T follicular helper cell (primary cell): ENCODE results near the gene TFAP2A.

Experiments used
- DNase-seq: peaks from one replicate; pipeline ENCODE4 v3.0.0-alpha.2; 2020; ENCODE audit warnings: low read depth
- total RNA-seq, 2 experiments: gene quantifications; one replicate each; lab custom pipeline; 2026; lab: John Stamatoyannopoulos, UW

TFAP2A gene
- total RNA-seq = 0 to 0.12 reads per million in 2 experiments

GRCh38 chr6:10414756-10415616 is at the start of gene TFAP2A:
Gene TFAP2A (minus strand): TSS chr6:10415074. CDS start chr6:10414991, 83 bp downstream.
- DNase-seq = no peak

- no peak for DNase-seq
These were observed 48.9 kb upstream of the TFAP2A start for GRCh38 chr6:10463491-10464481.

DNA sequence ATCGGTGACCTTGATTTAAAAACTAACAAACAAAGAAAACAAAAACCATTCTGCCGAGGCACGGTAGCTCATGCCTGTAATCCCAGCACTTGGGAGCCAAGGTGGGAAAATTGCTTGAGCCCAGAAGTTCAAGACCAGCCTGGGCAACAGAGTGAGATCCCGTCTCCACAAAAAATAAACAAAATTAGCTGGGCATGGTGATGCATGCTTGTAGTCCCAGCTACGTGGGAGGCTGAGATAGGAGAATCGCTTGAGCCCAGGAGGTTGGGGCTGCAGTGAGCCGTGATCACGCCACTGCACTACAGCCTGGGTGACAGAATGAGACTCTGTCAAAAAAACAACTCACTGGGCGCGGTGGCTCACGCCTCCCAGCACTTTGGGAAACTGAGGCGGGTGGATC is 48.2 kb upstream of the TFAP2A start:
- DNase-seq = no peak

- DNase-seq = no peak
These were observed 47.0 kb upstream of the TFAP2A start for GRCh38 chr6:10461850-10462249.

GRCh38 chr6:10460096-10460495 is 45.2 kb upstream of the TFAP2A start:
- DNase-seq = no peak

DNA sequence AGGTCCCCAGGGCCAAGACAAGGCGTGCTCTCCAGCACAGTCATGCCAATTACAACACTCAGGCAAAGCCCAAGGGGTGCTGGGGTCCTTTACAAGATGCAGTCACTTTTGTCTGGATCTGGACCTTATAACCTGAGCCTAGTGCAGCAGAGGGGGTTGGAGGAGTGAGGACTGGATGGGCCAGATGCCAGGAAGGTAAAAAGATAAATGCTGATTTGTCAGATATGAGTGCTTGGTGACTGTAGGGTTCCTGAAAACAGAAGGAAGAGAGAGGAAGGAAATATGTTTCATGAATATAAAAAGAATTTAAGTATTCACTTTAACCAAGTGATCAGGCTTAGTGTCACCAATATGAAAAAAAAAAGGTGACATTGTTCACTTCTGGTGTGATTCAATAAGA is 43.4 kb upstream of the TFAP2A start:
- no peak for DNase-seq

GRCh38 chr6:10453596-10453995 is 38.7 kb upstream of the TFAP2A start:
- no peak for DNase-seq

- DNase-seq = no peak
These were observed 37.1 kb upstream of the TFAP2A start for GRCh38 chr6:10451828-10452509.

GRCh38 chr6:10451394-10451793 is 36.5 kb upstream of the TFAP2A start:
- DNase-seq = no peak

GRCh38 chr6:10449751-10450150 is 34.9 kb upstream of the TFAP2A start:
- DNase-seq = no peak

DNA sequence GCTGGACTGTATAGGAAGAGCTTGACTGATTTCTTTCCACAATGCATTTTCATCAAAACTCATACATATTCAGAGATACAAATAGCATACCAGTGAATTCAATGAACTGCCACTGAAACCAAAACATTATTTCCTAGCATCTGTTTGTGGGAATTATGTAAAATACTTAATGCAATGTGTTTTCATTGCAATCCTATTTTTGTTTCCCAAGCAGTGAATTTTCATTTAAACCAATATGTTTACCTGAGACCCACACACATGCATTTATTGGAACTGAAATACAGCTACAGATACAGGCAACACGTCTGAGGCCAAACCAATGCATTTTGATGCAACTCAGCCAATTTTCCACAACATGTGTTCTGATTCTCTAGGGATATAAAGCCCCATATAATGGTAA is 33.2 kb upstream of the TFAP2A start:
- DNase-seq = no peak

DNA sequence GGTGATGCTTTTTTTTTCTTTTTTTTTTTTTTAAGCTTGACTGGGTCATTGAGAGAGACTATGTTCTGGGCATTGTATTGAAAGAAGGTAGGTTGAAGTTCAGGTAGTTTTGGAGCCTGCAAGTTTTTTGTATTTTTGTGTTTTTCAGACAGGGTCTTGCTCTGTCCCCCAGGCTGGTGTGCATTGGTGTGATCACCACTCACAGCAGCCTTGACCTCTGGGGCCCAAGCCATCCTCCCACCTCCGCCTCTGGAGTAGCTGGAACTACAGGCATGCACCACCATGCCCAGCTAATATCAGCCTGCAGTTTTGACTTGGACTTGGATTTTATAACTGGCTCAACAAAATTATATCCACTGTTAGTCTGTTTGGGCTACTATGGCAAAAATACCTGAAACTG is 31.7 kb upstream of the TFAP2A start:
- no peak for DNase-seq

GRCh38 chr6:10441655-10442009 is 26.8 kb upstream of the TFAP2A start:
- no peak for DNase-seq

DNA sequence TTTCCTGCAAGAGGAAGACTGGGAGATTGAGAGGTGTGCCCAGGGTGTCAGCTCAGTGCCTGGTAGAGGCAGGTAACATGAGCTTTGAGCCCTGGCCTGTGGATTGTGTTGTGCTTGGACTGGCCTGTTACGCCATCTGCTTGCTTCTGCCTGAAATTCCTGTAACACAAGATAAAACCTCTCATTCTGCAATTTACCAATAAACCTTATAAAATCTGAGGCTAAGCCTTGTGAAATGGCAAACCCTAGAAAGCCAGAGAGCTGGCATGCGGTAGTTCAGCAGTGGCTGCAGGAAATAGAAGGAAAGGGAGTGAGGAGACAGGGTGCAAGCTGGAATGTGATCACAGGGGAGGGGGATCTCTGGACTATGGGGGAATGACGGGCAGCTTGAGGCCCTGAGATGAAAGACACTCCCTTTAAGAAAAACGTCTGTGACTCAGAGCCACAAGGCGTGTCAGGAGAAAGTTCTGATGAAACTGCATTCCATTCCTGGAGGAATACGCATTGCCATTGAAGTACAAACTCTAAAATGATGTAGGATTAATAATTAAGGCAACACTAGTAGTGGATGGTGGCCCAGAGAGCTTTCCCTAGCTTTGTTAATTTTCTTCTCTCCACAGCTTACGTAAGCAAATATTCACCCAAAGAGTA is 26.3 kb upstream of the TFAP2A start:
- no peak for DNase-seq

DNA sequence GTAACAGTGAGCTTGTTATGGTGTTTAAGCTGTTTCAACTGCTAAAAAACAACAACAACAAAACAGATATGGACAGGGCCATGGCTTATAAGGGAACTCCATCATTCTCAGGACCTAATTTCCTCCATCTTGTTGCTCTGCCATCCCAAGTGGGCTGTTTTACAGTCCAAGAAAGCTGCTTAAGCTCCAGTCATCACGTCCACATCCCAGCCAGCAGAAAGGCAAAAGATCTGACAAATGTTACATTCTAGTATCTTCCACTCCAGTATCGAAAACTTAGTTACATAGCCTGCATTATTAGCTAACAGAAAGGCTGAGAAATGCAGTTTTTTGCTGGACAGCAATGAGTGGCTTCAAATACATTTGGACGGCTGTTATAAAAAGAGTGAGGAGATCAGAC is 23.0 kb upstream of the TFAP2A start:
- no peak for DNase-seq

DNA sequence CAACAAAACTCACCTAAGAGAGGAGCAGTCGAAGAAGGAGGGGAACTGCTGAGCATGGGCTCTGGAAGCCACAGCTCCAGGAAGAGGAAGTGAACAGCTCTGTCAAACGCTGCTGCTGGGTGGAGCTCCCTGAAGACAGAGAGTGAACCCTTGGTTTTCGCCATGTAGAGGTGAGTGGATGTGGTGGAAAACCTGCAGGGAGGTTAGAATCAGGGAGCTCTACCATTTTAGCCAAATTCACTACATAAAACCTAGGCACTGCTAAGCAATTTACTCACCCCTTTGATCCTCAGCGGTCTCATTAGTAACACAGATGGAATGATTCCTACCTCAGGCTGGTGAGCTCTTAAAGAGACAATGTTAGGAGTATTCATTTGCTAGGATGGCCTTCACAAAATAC is 19.4 kb upstream of the TFAP2A start:
- no peak for DNase-seq

DNA sequence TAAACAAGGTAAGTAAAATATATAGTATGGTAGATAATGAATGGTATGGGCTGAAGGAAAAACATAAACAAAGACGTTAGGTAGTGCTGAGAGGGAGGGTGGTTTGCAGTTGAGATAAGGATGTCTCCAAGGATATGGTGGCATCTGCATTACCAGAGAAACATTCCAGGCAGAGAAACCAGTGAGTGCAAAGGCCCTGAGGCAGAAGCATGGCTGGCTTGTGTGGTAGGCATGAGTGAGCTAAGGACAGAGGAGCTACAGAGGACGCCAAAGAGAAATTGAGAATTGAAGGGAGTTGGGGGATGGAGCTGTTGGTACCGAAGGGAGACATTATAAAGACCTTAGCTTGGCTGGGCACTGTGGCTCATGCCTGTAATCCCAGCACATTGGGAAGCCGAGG is 18.4 kb upstream of the TFAP2A start:
- no peak for DNase-seq

DNA sequence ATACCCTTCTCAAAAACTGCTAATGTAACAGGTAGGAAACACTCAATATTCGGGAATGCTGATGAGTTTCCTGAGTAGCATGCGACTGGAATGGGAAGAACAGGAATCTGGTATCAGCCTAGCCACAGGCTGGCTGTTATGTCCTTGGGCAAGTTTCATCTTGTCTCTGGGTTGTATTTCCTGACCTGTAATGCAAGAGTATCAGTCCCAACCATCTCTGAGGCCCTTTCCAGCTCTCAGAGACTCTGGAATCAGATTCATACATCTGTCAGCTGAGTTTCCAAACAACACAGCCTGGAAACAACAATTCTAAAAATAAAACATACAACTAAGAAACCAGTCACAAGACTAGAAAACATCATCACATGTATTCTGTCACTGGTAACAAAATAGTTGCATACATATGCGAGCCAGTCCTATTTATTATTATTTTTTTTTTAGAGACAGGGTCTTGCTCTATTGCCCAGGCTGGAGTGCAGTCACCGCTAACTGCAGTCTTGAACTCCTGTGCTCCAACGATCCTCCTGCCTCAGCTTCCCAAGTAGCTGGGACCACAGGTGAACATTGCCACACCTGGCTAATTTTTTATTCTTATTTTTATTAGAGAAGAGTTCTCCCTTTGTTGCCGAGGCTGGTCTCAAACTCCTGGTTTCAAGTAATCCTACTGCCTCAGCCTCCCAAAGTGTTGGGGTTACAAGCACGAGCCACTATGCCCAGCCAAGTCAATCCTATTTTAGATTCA is 16.7 kb upstream of the TFAP2A start:
- no peak for DNase-seq

DNA sequence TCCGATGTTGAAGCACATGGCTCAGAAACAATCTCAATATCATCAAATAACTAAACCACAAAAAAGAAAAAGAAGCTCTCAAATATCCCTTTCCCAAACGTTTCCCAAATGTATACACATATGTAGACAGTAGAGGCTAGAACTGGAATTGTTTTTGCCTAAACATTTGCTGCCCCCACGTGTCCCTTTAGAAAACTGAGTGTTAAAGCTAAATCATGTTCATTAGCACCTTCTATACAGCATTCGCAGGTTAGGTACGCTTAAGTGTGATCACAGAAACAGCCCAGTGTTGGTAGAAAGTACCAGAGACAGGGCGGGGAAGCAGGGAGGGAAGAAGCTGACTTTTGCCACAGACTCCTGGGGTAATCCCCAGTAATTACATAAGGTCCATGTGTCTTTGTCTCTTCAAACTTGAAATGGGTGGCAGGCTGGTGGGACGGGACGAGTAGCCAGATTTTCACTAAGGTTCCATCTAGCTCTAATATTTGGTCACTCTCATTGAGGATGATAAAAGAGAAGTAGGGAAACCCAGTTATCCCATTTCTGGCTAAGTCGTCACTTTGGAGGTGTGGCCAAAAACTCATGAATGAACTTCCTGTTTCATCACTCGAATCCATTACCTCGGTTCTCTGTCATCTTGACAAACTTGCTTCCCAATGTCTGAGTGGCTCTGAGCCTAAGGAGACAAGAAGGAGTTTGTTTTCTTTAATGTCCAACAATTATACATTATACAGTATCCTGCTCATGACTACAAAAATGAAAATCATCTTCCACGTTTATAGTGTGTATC is 15.0 kb upstream of the TFAP2A start:
- DNase-seq = no peak

DNA sequence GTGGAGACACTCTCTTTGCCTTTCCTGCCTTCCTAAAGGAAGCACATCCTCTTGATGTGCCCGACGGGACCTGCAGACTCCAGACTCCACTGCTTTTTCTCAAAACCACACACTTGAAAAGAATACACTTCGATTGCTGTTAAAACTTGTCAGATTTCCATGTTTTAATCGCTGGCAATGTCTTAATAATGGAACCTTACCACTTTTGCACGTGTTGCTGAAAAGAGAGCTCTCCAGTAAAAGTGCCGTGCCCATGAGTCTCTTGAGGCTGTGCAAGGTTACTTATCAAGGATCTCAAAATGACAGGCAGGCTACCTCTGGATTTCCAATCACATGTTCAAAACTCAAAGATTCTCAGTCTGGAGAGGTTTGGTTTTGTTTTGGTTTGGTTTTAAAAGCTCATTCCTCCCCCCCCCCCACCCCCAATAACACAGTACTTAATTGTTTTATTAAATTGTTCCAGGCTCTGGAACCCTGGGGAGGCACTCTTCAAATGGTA is 12.0 kb upstream of the TFAP2A start:
- DNase-seq = no peak
